ENCODE measurements around the gene SMAD3.

SMAD3 gene

DNA sequence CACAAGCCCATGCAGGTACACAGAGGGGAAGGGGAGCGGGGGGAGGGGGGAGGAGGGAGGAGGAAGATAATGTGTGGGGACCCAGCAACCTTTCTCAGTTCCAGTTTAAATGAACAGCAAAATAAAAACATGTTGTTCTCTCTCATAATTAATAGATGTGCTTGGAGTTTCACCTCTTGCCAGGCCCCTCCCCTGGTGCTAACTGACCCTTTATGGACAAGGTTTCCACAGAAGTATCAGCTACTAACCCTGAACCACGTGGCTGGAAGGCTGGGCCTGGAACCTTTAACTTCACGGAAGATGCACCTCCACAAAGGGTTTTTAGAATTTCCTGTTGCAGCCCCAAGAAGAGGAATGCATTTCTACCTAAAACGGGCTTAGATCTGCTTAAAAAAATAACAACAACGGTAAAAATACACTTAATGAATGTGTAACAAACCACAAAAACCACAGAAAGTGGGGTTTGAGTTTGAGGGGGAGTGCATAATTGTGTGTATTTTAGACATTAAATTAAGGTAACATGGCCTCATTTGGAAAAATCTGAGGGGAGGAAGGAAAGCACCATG is 14.8 kb upstream of the SMAD3 start:
- no peak for TF ChIP-seq POLR2A (IDR thresholded peaks at IDR 0.05; ENCODE audit: low read depth, low read length)
- no peak for TF ChIP-seq POLR2AphosphoS5 (IDR thresholded peaks at IDR 0.05; ENCODE audit: low read depth, low read length)
- no peak for TF ChIP-seq TAF1 (IDR thresholded peaks at IDR 0.05; ENCODE audit: borderline replicate concordance, low read depth, low read length)
- no peak for FAIRE-seq
- no peak for DNase-seq (ENCODE audit: insufficient read length)

GRCh38 chr15:67051088-67052045 is 14.0 kb upstream of the SMAD3 start:
- TF ChIP-seq POLR2A (IDR thresholded peaks at IDR 0.05; ENCODE audit: low read depth, low read length) = no peak
- TF ChIP-seq POLR2AphosphoS5 (IDR thresholded peaks at IDR 0.05; ENCODE audit: low read depth, low read length) = no peak
- no peak for TF ChIP-seq TAF1 (IDR thresholded peaks at IDR 0.05; ENCODE audit: borderline replicate concordance, low read depth, low read length)
- DNase-seq (ENCODE audit: insufficient read length) (no peak), FAIRE-seq (no peak)

DNA sequence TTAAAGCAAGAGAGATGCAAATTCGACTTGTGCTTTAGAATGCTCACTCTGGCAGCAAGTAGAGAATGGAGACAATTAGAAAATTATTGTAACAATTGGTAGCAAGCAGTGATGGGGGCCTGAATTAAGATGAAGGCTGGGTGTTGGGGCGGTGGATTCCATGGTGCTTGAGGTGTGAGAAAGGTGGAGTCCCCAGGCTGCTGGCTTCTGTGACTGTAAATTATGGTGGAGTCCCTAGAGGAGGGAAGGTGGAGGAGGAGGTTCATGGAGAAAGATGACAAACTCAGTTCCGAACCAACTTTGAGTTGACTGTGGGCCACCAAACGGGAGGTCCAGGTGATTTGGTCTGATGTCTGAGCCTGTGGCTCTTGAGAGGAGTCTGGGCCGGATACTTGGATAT is 10.7 kb upstream of the SMAD3 start:
- FAIRE-seq = no peak
- TF ChIP-seq TAF1 (IDR thresholded peaks at IDR 0.05; ENCODE audit: borderline replicate concordance, low read depth, low read length) = no peak
- no peak for TF ChIP-seq POLR2AphosphoS5 (IDR thresholded peaks at IDR 0.05; ENCODE audit: low read depth, low read length)
- DNase-seq (ENCODE audit: insufficient read length) = no peak

DNA sequence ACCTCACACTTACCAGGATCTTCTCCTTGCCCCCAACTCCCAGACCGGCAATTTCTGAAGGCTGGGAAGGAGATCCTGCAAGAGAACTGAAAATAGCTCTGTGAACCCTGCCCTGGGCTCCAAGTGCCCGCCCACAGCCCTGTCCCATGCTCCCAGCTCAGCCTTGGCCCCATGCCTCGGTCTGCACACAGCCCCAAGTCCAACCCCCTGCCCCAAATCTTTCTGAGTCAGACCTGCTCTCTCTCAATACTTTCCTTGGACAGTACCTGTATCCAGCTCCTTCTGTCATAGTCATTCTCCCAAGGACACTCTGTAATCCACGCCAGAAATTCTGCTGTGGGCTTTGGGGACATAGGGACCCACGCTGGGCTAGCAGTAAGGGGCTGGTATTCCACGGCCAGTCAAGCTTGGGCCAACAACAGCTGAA is 6.3 kb upstream of the SMAD3 start:
- FAIRE-seq (no peak), DNase-seq (ENCODE audit: insufficient read length) (no peak)
- TF ChIP-seq TAF1 (IDR thresholded peaks at IDR 0.05; ENCODE audit: borderline replicate concordance, low read depth, low read length) = no peak
- TF ChIP-seq POLR2AphosphoS5 (IDR thresholded peaks at IDR 0.05; ENCODE audit: low read depth, low read length) = no peak
- TF ChIP-seq POLR2A (IDR thresholded peaks at IDR 0.05; ENCODE audit: low read depth, low read length) = no peak

- FAIRE-seq (no peak), DNase-seq (ENCODE audit: insufficient read length) (no peak)
- TF ChIP-seq POLR2A (IDR thresholded peaks at IDR 0.05; ENCODE audit: low read depth, low read length) (no peak), TAF1 (IDR thresholded peaks at IDR 0.05; ENCODE audit: borderline replicate concordance, low read depth, low read length) (no peak), POLR2AphosphoS5 (IDR thresholded peaks at IDR 0.05; ENCODE audit: low read depth, low read length) (no peak)
Measured at GRCh38 chr15:67061811-67062368, 3.5 kb upstream of the SMAD3 start.

GRCh38 chr15:67062369-67062985 is 2.9 kb upstream of the SMAD3 start:
- FAIRE-seq (no peak), DNase-seq (ENCODE audit: insufficient read length) (no peak)
- no peak for TF ChIP-seq POLR2A (IDR thresholded peaks at IDR 0.05; ENCODE audit: low read depth, low read length)
- TF ChIP-seq POLR2AphosphoS5 (IDR thresholded peaks at IDR 0.05; ENCODE audit: low read depth, low read length) = no peak
- no peak for TF ChIP-seq TAF1 (IDR thresholded peaks at IDR 0.05; ENCODE audit: borderline replicate concordance, low read depth, low read length)

GRCh38 chr15:67063689-67064606 is 1.5 kb upstream of the SMAD3 start:
- DNase-seq (ENCODE audit: insufficient read length) (no peak), FAIRE-seq (no peak)
- TF ChIP-seq TAF1 (IDR thresholded peaks at IDR 0.05; ENCODE audit: borderline replicate concordance, low read depth, low read length) = no peak
- TF ChIP-seq POLR2AphosphoS5 (IDR thresholded peaks at IDR 0.05; ENCODE audit: low read depth, low read length) = no peak
- no peak for TF ChIP-seq POLR2A (IDR thresholded peaks at IDR 0.05; ENCODE audit: low read depth, low read length)

DNA sequence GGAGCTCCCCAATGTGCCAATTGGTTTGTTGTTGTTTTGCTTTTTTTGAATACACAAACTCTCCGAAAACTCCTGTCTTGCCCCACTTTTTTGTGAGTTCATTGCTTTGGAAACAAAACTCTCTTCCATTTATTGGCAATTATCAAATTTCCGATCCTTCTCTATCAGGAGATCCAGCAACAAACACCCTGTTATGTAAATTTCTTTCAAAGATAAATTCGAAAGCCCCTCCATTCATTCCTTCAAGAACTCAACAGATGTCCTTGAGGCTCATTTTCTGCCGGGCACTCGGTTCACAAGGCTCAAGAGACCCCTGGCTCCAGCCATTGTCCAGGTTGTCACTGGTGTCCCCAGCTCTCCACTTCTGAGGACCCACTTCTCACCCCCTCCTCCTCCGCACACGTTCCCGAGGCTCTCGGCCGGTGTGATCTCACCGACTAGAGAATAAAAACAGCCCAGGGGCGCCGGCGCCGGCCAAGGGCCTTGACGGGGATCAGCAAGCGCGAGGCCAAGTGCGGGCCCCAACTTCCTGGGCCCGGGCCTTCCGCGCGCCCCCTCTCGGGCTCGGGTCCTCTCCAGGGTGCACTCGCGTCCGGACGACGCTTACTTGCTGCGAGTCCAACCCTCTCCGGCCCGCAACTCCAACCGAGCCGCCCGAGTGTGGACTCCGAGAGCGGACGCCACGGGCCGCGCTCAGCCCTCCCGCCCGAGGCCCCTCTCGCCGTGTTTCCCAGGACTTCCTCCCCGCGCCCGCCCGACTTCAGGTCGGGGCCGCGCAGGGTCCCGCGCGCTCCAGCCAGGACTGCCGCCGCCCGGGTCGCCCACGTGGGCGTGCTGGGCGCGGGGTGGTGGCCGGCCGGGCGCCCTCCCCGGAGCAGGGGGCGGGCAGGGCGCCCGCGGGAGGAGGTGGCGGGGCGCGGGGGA is 533 bp upstream of the SMAD3 start:
- DNase-seq (ENCODE audit: insufficient read length) = no peak

GRCh38 chr15:67066041-67066958 is 898 bp downstream of the SMAD3 start:
- FAIRE-seq (no peak), DNase-seq (ENCODE audit: insufficient read length) (no peak)
- TF ChIP-seq POLR2AphosphoS5 (IDR thresholded peaks at IDR 0.05; ENCODE audit: low read depth, low read length) = no peak
- TF ChIP-seq TAF1 (IDR thresholded peaks at IDR 0.05; ENCODE audit: borderline replicate concordance, low read depth, low read length) = no peak
- TF ChIP-seq POLR2A (IDR thresholded peaks at IDR 0.05; ENCODE audit: low read depth, low read length) = no peak

More for the DNA sequence above, 533 bp upstream of the SMAD3 start:
- TF ChIP-seq TAF1 (IDR thresholded peaks at IDR 0.05; ENCODE audit: borderline replicate concordance, low read depth, low read length) (no peak), POLR2A (IDR thresholded peaks at IDR 0.05; ENCODE audit: low read depth, low read length) (no peak)
- peak; percentile 17 for FAIRE-seq

Measured in GM12892 (cell line).